LNCaP clone FGC (cell line): ENCODE data around the gene SMG9.

ENCODE experiments used
- DNase-seq: peaks from one replicate; pipeline ENCODE4 v3.0.0-alpha.2; 2011; ENCODE audit warnings: low read depth
- H3K4me3 ChIP-seq: 2 replicates; pipeline ENCODE4 v1.5.1; 2011; ENCODE audit warnings: mild to moderate bottlenecking, low read depth, low read length, control low read depth
- CTCF ChIP-seq: IDR thresholded peaks from 2 replicates; pipeline ENCODE4 v1.5.1; 2012; ENCODE audit warnings: mild to moderate bottlenecking; ENCODE audit not compliant: control insufficient read depth, insufficient read depth; ENCODE audit errors: extremely low read depth

The SMG9 gene

GRCh38 chr19:43708716-43709115 lies 46.0 kb downstream of the SMG9 start:
- no peak overlapping the region for H3K4me3 ChIP-seq
- no peak for TF ChIP-seq CTCF
- no peak for DNase-seq

DNA sequence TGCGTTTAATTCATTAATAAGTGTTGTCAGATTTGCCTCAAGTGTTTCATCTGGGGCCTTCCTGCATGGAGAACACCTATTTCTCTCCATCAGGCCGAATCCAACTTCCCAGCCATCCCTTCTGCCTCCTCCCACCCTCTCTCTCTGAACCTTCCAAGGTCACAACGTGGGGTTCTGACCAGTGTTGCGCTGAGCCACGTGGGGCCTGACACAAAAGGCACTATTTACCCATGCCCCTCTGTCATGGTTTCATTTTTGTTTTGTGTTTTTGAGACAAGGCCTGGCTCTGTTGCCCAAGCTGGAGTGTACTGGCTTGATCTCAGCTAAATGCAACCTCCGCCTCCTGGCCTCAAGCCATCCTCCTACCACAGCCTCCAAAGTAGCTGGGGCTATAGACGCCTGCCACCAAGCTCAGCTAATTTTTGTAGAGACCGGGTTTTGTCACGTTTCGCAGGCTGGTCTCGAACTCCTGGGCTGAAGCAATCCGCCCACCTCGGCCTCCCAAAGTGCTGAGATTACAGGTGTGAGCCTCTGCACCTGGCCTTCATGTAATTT lies 47.5 kb downstream of the SMG9 start:
- no peak for DNase-seq
- no peak for TF ChIP-seq CTCF
- H3K4me3 ChIP-seq: no peak overlapping the region

- no peak for TF ChIP-seq CTCF
- DNase-seq: no peak
- no peak overlapping the region for H3K4me3 ChIP-seq
Measured at GRCh38 chr19:43705729-43706128, 49.0 kb downstream of the SMG9 start.

GRCh38 chr19:43704002-43704705 lies 50.6 kb downstream of the SMG9 start:
- no peak for TF ChIP-seq CTCF
- DNase-seq: no peak
- no peak overlapping the region for H3K4me3 ChIP-seq

- no peak for DNase-seq
- H3K4me3 ChIP-seq: no peak overlapping the region
- TF ChIP-seq CTCF: no peak
Measured at GRCh38 chr19:43700395-43701000, 54.3 kb downstream of the SMG9 start.

DNA sequence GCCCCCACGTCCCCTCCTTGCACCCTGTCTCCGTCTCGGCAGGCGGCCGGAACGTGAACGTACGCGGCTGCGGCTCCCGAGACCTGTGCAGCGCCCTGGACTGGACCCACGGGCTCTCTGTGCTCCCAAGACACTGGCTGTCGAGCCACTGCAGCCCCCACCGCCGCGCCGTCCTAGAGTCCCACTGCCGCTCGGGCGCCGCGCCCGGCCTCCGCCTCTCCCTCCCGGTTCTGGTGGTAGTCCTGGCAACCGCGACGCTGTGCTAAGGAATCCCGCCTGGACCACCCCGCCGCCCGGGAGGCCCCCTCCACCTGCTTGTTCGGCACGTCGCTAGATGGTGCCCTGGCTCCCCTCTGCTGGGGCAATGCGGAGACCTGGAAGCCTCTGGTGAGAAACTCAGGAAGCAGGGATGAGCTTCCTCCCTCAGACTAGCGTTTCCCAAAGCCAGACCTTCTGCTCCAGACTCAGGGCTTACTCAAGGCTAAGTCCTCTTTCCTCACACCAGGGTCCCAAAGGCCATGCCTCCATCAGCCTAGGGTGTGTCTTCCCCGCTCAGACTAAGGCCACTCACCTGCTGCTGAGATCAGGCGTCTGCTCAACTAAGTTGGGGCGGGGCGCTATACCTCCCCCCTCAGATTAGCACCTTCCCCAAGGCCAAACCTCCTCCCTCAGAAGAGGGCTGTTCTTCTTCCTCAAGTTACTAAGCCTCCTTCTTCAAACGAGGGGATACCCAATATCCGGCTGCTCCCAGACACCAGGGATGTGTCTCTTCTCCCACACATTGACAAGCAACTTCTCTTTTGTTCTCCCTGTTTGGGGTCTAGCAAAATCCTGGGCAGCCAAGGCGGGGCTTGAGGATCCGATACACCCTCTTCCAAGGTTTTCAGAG lies 55.0 kb downstream of the SMG9 start:
- no peak for DNase-seq
- TF ChIP-seq CTCF: no peak
- H3K4me3 ChIP-seq: no peak overlapping the region
